Left lung (tissue), 10 donors: Measurements from ENCODE around the gene SYTL3. TPM values are rescaled to one million over a fixed set of nuclear protein-coding genes. Genes with fewer than 3 reads are reported as not detected.

Source experiments
- ATAC-seq: fragments of 200-7000 bp; cut with Tn5 transposase; one replicate; pipeline ENCODE4 v1.9.1; 2020; ENCODE audit warnings: moderate library complexity
- DNase-seq, 4 donors: peaks; one replicate each; pipeline ENCODE4 v3.0.0-alpha.2; 2013 to 2020
- H3K27ac ChIP-seq, 2 donors: fragments of 200-600 bp; sonication (generic) in 1 of 2; one replicate each; pipeline versions ENCODE4 v1.5.0 to v1.8.0; 2020 to 2021
- H3K27me3 ChIP-seq, 2 donors: fragments of 200-600 bp; sonication (generic) in 1 of 2; one replicate each; pipeline versions ENCODE4 v1.5.0 to v1.8.0; 2020 to 2021
- H3K36me3 ChIP-seq, 2 donors: fragments of 200-600 bp; sonication (generic) in 1 of 2; one replicate each; pipeline versions ENCODE4 v1.5.0 to v1.8.0; 2020 to 2021
- H3K4me1 ChIP-seq, 2 donors: fragments of 200-600 bp; one replicate each; pipeline ENCODE4 v1.8.0; 2021
- H3K4me3 ChIP-seq, 2 donors: fragments of 200-600 bp; sonication (generic) in 1 of 2; one replicate each; pipeline versions ENCODE4 v1.5.0 to v1.8.0; 2020 to 2021; ENCODE audit warnings: mild to moderate bottlenecking in 1 of 2
- H3K9me3 ChIP-seq, 2 donors: fragments of 200-600 bp; sonication (generic) in 1 of 2; one replicate each; pipeline versions ENCODE4 v1.5.0 to v1.8.0; 2020 to 2021
- intact Hi-C, 2 donors: fragments of 100-400 bp; cut with DNase I; formaldehyde crosslinking; loops; one replicate each; pipeline versions ENCODE4 v1.11.2 to v1.14.2; 2022
- polyA plus RNA-seq, 6 donors: library from polyadenylated mRNA; unstranded; fragments of 120-200 nt; gene quantifications; one replicate each; pipeline ENCODE4 v1.2.1, GENCODE V29; 2013; ENCODE audit not compliant: insufficient read length in 6 of 6
- total RNA-seq, 2 donors: library from RNA; stranded (reverse); fragmentation: NEBNext Ultra II Directional; extraction: Animal tissue kit (Norgen Biotek cat#: 25700); gene quantifications; one replicate each; pipeline ENCODE4 v1.2.1, GENCODE V29; 2021
- TF ChIP-seq, protein P1 (sequence below), 2 donors: fragments of 200-600 bp; sonication (generic) in 1 of 2; IDR thresholded peaks; one replicate each; pipeline versions ENCODE4 v1.5.0 to v1.8.0; 2021; ENCODE audit warnings: antibody characterized with exemption in 2 of 2
- donor health status: DM: no; HTN: yes; CAD: no.
- donor health status: DM: no; HTN: no; CAD: no.

SYTL3 gene
- total and polyA plus RNA-seq, 8 donors: 6.5 to 10.3 (median 8.3) TPM

DNA sequence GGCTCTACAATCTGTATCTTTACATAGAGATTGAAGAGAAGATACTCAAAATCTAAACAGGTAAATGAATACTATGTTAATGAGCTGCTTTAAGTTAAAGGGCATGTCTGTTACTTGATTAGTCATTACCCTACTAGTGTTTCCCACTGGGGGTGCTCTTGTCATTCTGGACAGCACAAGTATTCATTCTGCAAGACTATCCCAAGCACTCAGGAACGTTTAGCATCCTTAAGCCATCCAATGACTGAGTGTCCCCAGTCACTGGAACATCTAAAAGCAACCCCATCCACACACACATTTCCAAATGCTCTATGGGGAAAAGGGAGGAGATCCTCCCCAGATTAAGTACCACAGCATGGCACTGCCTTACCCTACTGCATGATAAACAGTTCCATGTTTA, 143.6 kb downstream of the SYTL3 start:
- Histone ChIP-seq H3K27ac (no peak overlapping the region), H3K27me3 (no peaks in the 10 kb centered on the region), H3K4me3 (no peak overlapping the region), H3K36me3 (peaks cover 0 to 10% of the 10 kb centered on the region in 2 donors), H3K4me1 (peaks cover 24 to 58% of the 10 kb centered on the region in 2 donors), H3K9me3 (no peaks in the 10 kb centered on the region)
- TF ChIP-seq, protein P1, sequence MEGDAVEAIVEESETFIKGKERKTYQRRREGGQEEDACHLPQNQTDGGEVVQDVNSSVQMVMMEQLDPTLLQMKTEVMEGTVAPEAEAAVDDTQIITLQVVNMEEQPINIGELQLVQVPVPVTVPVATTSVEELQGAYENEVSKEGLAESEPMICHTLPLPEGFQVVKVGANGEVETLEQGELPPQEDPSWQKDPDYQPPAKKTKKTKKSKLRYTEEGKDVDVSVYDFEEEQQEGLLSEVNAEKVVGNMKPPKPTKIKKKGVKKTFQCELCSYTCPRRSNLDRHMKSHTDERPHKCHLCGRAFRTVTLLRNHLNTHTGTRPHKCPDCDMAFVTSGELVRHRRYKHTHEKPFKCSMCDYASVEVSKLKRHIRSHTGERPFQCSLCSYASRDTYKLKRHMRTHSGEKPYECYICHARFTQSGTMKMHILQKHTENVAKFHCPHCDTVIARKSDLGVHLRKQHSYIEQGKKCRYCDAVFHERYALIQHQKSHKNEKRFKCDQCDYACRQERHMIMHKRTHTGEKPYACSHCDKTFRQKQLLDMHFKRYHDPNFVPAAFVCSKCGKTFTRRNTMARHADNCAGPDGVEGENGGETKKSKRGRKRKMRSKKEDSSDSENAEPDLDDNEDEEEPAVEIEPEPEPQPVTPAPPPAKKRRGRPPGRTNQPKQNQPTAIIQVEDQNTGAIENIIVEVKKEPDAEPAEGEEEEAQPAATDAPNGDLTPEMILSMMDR (IDR thresholded peaks at IDR 0.05): peak in 1 of 2 donors; percentile 21
- intact Hi-C loops: no loop called here
- ATAC-seq (peak; percentile 28), DNase-seq (no peak)

DNA sequence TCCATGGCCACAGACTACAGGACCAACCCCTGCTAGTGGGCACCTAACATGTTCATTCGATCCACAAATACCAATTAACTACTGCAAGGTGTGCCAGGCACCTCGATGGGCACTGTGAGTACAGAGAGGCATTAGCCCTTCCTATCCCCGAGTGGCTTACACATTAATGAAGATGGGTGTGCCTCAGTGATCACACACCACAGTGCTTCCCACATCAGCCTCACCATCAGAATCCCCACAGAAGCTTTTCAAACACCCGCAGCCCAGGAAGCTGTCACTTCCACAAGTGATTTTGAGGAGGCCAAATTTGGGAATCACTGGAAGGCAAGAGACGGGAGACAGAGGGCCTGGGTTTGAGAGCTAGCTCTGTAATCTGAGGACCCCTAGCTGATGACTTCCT, 145.7 kb downstream of the SYTL3 start:
- H3K4me1 ChIP-seq: peaks cover 41 to 65% of the 10 kb centered on the region in 2 donors
- ATAC-seq (peak; percentile 2), DNase-seq (no peak)
- H3K27me3 ChIP-seq: no peaks in the 10 kb centered on the region
- intact Hi-C loops: no loop called here
- no peak overlapping the region for H3K27ac ChIP-seq
- H3K36me3 ChIP-seq: no peaks in the 10 kb centered on the region
- H3K4me3 ChIP-seq: no peak overlapping the region
- TF ChIP-seq, protein P1 (IDR thresholded peaks at IDR 0.05): no peak
- no peaks in the 10 kb centered on the region for H3K9me3 ChIP-seq

DNA sequence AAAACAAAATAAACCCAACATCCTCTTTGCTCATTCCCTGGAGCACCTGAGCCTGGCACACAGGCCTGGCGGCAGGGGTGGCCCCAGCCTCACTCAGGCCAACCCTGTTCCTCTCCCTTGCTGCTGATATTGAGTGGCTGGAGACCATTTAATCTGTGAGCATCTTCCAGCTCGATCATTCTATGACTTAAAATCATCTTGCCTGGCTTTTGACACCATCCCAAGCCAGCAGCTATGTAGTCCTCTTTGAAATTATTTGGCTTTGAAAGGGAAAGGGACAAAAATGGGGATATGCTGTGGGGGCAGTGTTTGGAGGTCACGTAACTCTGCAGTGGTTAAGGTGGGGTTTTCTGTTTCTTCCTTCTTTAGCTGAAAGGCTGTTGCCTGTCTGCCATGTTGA, 146.5 kb downstream of the SYTL3 start:
- H3K9me3 ChIP-seq: no peaks in the 10 kb centered on the region

DNA sequence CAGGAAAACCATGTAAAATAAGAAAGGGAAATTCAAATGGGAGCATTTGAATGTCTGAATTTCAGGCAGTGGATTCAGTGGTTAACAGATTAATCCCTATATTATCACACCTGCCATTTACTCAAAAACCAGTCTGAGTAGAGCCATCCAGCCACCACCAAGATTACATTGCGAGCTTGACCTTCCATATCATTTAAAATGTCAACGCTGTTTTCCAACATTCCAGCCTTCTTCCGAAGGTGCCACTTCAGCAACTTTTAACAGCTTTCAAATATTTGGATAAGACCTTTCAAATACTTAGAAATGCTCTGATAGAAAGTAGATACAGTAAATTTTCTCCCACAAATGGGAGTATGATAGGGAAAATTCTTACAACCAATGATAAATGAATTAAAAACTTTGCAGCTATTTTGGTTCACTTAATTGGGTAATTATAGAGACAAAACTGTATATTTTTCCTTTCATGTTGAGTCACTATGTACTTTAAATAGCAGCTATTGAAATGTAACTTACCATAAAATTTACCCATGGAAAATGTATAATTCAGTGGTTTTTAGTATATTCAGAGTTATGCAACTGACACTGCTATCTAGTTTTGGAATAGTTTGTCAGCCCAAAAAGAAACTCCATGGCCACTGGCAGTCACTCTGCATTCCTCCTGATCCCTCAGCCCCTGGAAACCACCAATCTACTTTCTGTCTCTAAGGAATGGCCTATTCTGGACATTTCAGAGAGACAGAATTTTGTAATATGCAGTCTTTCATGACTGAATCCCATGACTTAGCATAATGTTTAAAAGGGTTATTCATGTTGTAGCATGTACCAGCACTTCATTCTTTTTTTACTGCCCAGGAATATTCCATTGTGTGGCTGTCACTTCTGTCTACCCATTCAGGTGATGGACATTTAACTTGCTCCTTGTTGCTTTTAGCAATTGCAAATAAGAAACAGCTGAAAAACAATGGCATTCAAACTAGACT, 147.8 kb downstream of the SYTL3 start:
- intact Hi-C loops: no loop called here
- no peaks in the 10 kb centered on the region for H3K27me3 ChIP-seq
- peak overlapping the region; percentile 3 to 49 for H3K27ac ChIP-seq
- H3K4me1 ChIP-seq: peaks cover 45 to 71% of the 10 kb centered on the region in 2 donors
- DNase-seq (peak in 1 of 4 donors; percentile 48), ATAC-seq (peak; percentile 27)
- TF ChIP-seq, protein P1 (IDR thresholded peaks at IDR 0.05): no peak
- H3K9me3 ChIP-seq: no peaks in the 10 kb centered on the region
- no peak overlapping the region for H3K4me3 ChIP-seq
- no peaks in the 10 kb centered on the region for H3K36me3 ChIP-seq

More for the DNA sequence above, 146.5 kb downstream of the SYTL3 start:
- Histone ChIP-seq H3K27me3 (no peaks in the 10 kb centered on the region), H3K36me3 (no peaks in the 10 kb centered on the region), H3K27ac (no peak overlapping the region), H3K4me3 (no peak overlapping the region), H3K4me1 (peaks cover 43 to 68% of the 10 kb centered on the region in 2 donors)
- TF ChIP-seq, protein P1 (IDR thresholded peaks at IDR 0.05): no peak
- ATAC-seq (no peak), DNase-seq (no peak)
- intact Hi-C loops: no loop called here

DNA sequence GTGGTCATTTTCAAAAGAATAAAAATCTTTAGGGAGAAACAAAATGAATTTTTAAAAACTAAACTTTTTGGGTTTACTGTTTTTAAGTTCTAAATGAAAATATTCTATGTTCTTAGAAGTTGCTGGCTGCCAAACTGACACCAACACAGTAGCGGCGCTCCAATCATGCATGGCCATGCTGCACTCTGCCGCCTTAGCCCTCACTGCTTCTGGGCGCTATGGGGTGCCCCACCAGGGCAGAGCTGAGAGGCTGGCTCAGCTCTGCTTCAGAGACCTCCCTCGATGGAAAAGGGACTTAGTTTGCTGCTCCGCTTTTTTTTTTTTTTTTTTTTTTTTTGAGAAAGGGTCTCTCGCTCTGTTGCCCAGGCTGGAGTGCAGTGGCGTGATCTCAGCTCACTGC, 148.5 kb downstream of the SYTL3 start:
- ATAC-seq (no peak), DNase-seq (no peak)
- intact Hi-C loops: no loop called here
- no peaks in the 10 kb centered on the region for H3K36me3 ChIP-seq
- H3K27ac ChIP-seq: peak overlapping the region; percentile 3 to 49
- no peak overlapping the region for H3K4me3 ChIP-seq
- TF ChIP-seq, protein P1 (IDR thresholded peaks at IDR 0.05): no peak
- H3K4me1 ChIP-seq: peaks cover 51 to 78% of the 10 kb centered on the region in 2 donors
- no peaks in the 10 kb centered on the region for H3K27me3 ChIP-seq
- H3K9me3 ChIP-seq: no peaks in the 10 kb centered on the region
